Stimulated activated CD4-positive, alpha-beta T cell treated with anti-CD3 and anti-CD28 coated beads, TNF-alpha, amount 100 ng/mL, for 1 hour (primary cell): Measurements from ENCODE around the gene PSME3.

Experiments
- DNase-seq, 3 donors: peaks; one replicate each; pipeline ENCODE4 v3.0.0-alpha.2; 2020; ENCODE audit warnings: low read depth in 3 of 3, low spot score in 1 of 3

Gene PSME3

GRCh38 chr17:42817866-42818265 is 15.3 kb upstream of the PSME3 start:
- no peak for DNase-seq

GRCh38 chr17:42818379-42818778 is 14.8 kb upstream of the PSME3 start:
- DNase-seq: no peak

- DNase-seq: peak in 1 of 3 donors; percentile 51
These were observed 13.2 kb upstream of the PSME3 start for GRCh38 chr17:42819939-42820535.

GRCh38 chr17:42821176-42821575 is 12.0 kb upstream of the PSME3 start:
- no peak for DNase-seq

GRCh38 chr17:42827472-42827871 is 5.7 kb upstream of the PSME3 start:
- no peak for DNase-seq

- no peak for DNase-seq
These were observed 2.2 kb upstream of the PSME3 start for GRCh38 chr17:42830971-42831370.

- DNase-seq: no peak
These were observed 824 bp upstream of the PSME3 start for GRCh38 chr17:42832213-42832933.

GRCh38 chr17:42833767-42834422 is 698 bp downstream of the PSME3 start:
- DNase-seq: no peak

- no peak for DNase-seq
These were observed 2.5 kb downstream of the PSME3 start for GRCh38 chr17:42835732-42836131.

- no peak for DNase-seq
These were observed 8.9 kb downstream of the PSME3 start for GRCh38 chr17:42841975-42842685.

GRCh38 chr17:42843358-42843934 is 10.2 kb downstream of the PSME3 start:
- no peak for DNase-seq

GRCh38 chr17:42844271-42844670 is 11.1 kb downstream of the PSME3 start, which contains the start of gene AOC2:
AOC2 (plus strand) TSS chr17:42844580; CDS start chr17:42844627, 47 bp downstream.
- no peak for DNase-seq

GRCh38 chr17:42844761-42845555 is 11.8 kb downstream of the PSME3 start:
- DNase-seq: no peak

GRCh38 chr17:42845556-42845917 is 12.3 kb downstream of the PSME3 start:
- DNase-seq: no peak

GRCh38 chr17:42845918-42846593 is 12.9 kb downstream of the PSME3 start:
- no peak for DNase-seq

GRCh38 chr17:42846594-42847280 is 13.5 kb downstream of the PSME3 start:
- no peak for DNase-seq

- no peak for DNase-seq
These were observed 14.9 kb downstream of the PSME3 start for GRCh38 chr17:42848093-42848492.

GRCh38 chr17:42849031-42849430 is 15.8 kb downstream of the PSME3 start:
- no peak for DNase-seq

- DNase-seq: no peak
These were observed 16.4 kb downstream of the PSME3 start for GRCh38 chr17:42849451-42850181.
